ENCODE data around the gene MUC2. TPM values are rescaled to one million over a fixed set of nuclear protein-coding genes. Genes with fewer than 3 reads are reported as not detected.

Gene MUC2
- total RNA-seq, 1 donor from 2014 or later, result not detected

DNA sequence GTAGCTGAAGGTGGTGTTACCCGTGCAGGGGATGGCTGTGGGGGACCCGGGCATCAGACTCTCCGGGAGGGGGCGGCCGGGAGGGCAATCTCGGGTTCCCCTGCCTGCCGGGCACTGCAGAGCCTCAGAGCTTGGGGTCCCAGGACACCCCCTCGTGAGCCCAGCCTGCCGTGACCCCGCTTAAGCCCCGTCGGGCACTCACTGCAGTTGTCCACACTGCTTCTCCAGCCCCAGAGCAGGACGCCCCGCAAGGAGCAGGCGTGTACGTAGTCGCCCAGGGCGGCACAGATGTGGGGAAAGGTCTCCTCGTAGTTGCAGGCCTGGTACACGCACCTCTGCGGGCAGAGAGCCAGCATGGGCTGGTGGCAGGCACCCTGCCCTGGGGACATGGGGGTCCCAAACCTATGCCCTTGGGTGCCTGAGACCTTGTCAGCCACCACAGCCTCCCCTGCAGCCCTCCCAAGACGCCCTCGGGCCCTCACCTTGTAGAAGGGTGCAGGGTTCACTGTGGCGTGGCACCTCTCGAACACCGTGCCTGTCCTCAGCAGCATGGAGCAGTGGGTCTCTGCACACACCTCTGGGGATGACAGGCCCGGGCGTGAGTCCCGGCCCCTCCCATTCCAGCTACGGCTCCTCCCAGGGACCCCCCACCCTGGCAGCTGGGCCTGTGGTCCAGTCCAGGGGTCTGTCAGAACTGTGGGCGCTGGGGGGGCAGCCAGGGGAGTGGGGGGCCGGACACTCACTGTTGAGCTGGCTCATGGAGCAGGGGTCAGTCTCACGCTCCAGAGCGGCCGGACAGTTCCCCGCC lies 47.0 kb upstream of the MUC2 start:
- DNase-seq (ENCODE audit: extremely low spot score in 2 of 2), result no peak
- no peaks in the 10 kb centered on the region for H3K27me3 ChIP-seq
- intact Hi-C loops (cut with DNase I), result no loop called here
- H3K4me3 ChIP-seq, result no peak overlapping the region
- H3K36me3 ChIP-seq, result no peaks in the 10 kb centered on the region
- no peaks in the 10 kb centered on the region for H3K4me1 ChIP-seq
- H3K27ac ChIP-seq, result no peak overlapping the region
- TF ChIP-seq, protein P1, sequence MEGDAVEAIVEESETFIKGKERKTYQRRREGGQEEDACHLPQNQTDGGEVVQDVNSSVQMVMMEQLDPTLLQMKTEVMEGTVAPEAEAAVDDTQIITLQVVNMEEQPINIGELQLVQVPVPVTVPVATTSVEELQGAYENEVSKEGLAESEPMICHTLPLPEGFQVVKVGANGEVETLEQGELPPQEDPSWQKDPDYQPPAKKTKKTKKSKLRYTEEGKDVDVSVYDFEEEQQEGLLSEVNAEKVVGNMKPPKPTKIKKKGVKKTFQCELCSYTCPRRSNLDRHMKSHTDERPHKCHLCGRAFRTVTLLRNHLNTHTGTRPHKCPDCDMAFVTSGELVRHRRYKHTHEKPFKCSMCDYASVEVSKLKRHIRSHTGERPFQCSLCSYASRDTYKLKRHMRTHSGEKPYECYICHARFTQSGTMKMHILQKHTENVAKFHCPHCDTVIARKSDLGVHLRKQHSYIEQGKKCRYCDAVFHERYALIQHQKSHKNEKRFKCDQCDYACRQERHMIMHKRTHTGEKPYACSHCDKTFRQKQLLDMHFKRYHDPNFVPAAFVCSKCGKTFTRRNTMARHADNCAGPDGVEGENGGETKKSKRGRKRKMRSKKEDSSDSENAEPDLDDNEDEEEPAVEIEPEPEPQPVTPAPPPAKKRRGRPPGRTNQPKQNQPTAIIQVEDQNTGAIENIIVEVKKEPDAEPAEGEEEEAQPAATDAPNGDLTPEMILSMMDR (IDR thresholded peaks at IDR 0.05), result no peak
- TF ChIP-seq POLR2AphosphoS5 (IDR thresholded peaks at IDR 0.05; ENCODE audit: insufficient read depth in 1 of 2, low read depth in 1 of 2), result no peak
- TF ChIP-seq POLR2A (IDR thresholded peaks at IDR 0.05), result no peak
- H3K9me3 ChIP-seq, result no peaks in the 10 kb centered on the region

DNA sequence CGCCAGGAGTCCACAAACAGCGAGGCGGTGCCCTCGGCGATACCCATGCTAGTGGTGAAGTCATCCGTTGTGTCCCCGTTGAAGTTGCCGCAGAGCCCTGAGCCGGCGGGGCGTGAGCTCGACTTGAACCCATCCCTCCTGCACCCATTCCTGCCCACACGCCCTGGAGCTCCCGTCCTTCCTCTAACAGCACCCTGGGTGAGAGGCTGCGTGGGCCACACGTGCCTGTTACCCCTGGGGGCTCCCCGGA lies 46.5 kb upstream of the MUC2 start:
- no peak overlapping the region for H3K27ac ChIP-seq
- TF ChIP-seq POLR2AphosphoS5 (IDR thresholded peaks at IDR 0.05; ENCODE audit: insufficient read depth in 1 of 2, low read depth in 1 of 2) (no peak), POLR2A (IDR thresholded peaks at IDR 0.05) (no peak)
- TF ChIP-seq, protein P1 (IDR thresholded peaks at IDR 0.05), result no peak
- DNase-seq (ENCODE audit: extremely low spot score in 2 of 2), result no peak
- no peaks in the 10 kb centered on the region for H3K4me1 ChIP-seq
- H3K4me3 ChIP-seq, result no peak overlapping the region
- no peaks in the 10 kb centered on the region for H3K9me3 ChIP-seq
- H3K36me3 ChIP-seq, result no peaks in the 10 kb centered on the region
- intact Hi-C loops (cut with DNase I), result no loop called here
- no peaks in the 10 kb centered on the region for H3K27me3 ChIP-seq

- TF ChIP-seq POLR2A (IDR thresholded peaks at IDR 0.05) (no peak), POLR2AphosphoS5 (IDR thresholded peaks at IDR 0.05; ENCODE audit: insufficient read depth in 1 of 2, low read depth in 1 of 2) (no peak)
- TF ChIP-seq, protein P1 (IDR thresholded peaks at IDR 0.05), result no peak
- intact Hi-C loops (cut with DNase I), result no loop called here
- no peaks in the 10 kb centered on the region for H3K36me3 ChIP-seq
- H3K27ac ChIP-seq, result no peak overlapping the region
- H3K4me1 ChIP-seq, result no peaks in the 10 kb centered on the region
- DNase-seq (ENCODE audit: extremely low spot score in 2 of 2), result no peak
- no peaks in the 10 kb centered on the region for H3K9me3 ChIP-seq
- no peaks in the 10 kb centered on the region for H3K27me3 ChIP-seq
- no peak overlapping the region for H3K4me3 ChIP-seq
Observed at GRCh38 chr11:1028616-1029015, 46.1 kb upstream of the MUC2 start.

- TF ChIP-seq, protein P1 (IDR thresholded peaks at IDR 0.05), result no peak
- TF ChIP-seq POLR2A (IDR thresholded peaks at IDR 0.05) (no peak), POLR2AphosphoS5 (IDR thresholded peaks at IDR 0.05; ENCODE audit: insufficient read depth in 1 of 2, low read depth in 1 of 2) (no peak)
- no peak overlapping the region for H3K27ac ChIP-seq
Observed at GRCh38 chr11:1029051-1029450, 45.6 kb upstream of the MUC2 start.

GRCh38 chr11:1029654-1030053 lies 45.0 kb upstream of the MUC2 start:
- Histone ChIP-seq H3K4me3 (no peak overlapping the region), H3K36me3 (no peaks in the 10 kb centered on the region), H3K27me3 (no peaks in the 10 kb centered on the region), H3K4me1 (no peaks in the 10 kb centered on the region), H3K27ac (no peak overlapping the region), H3K9me3 (no peaks in the 10 kb centered on the region)
- intact Hi-C loops (cut with DNase I), result no loop called here
- no peak for DNase-seq (ENCODE audit: extremely low spot score in 2 of 2)
- TF ChIP-seq POLR2AphosphoS5 (IDR thresholded peaks at IDR 0.05; ENCODE audit: insufficient read depth in 1 of 2, low read depth in 1 of 2), result no peak
- TF ChIP-seq, protein P1 (IDR thresholded peaks at IDR 0.05), result no peak

More at GRCh38 chr11:1029051-1029450, 45.6 kb upstream of the MUC2 start:
- H3K27me3 ChIP-seq, result no peaks in the 10 kb centered on the region
- H3K4me3 ChIP-seq, result no peak overlapping the region
- H3K36me3 ChIP-seq, result no peaks in the 10 kb centered on the region
- H3K4me1 ChIP-seq, result no peaks in the 10 kb centered on the region
- DNase-seq (ENCODE audit: extremely low spot score in 2 of 2), result no peak
- intact Hi-C loops (cut with DNase I), result no loop called here
- H3K9me3 ChIP-seq, result no peaks in the 10 kb centered on the region

Measured in vagina (tissue), 2 donors.